K562 (cell line): ENCODE data around the gene SLC29A3. TPM values are rescaled to one million over a fixed set of nuclear protein-coding genes. Genes with fewer than 3 reads are reported as not detected.

Experiments used
- ATAC-seq: fragments of 200-7000 bp; cut with Tn5 transposase; 3 replicates; pipeline ENCODE4 v1.9.1; 2020; ENCODE audit warnings: moderate library complexity
- BruUV-seq: library from RNA; stranded (reverse); fragments of 400-500 nt; replicated peaks from 2 replicates; lab custom pipeline; 2021; lab: Mats Ljungman, UMichigan
- CTCF ChIA-PET: fragments of 300-600 bp; formaldehyde crosslinking; extraction: SDS; loops from one replicate; lab custom pipeline; 2021; ENCODE audit warnings: low intra/inter-chr PET ratio; lab: Yijun Ruan, JAX
- POLR2A ChIA-PET: fragments of 300-600, 350-650 bp; sonication (Branson Sonifier 250); formaldehyde crosslinking; extraction: SDS; loops from one replicate; lab custom pipeline; 2021; ENCODE audit warnings: antibody characterized with exemption, inconsistent platforms; lab: Yijun Ruan, JAX
- DNase-seq, 4 experiments: peaks; one replicate each; pipeline versions ENCODE4 v3.0.0 to v3.0.0-alpha.2; 2011 to 2018; ENCODE audit warnings: low spot score in 3 of 4, mixed read lengths in 3 of 4; ENCODE audit errors: extremely low read depth in 1 of 4
- FAIRE-seq: peaks from 2 replicates; lab custom pipeline; 2011; peaks lifted over from hg19 to GRCh38; lab: Jason Lieb, UNC
- H2AFZ ChIP-seq: 2 replicates; pipeline ENCODE4 v1.6.0; 2011; ENCODE audit warnings: low read depth, low read length, control low read depth, inconsistent platforms
- H3K27ac ChIP-seq: fragments of 200-600 bp; 3 replicates; pipeline ENCODE4 v1.8.0; 2011; ENCODE audit warnings: low read depth, mild to moderate bottlenecking, control low read depth, inconsistent platforms, low read length, moderate library complexity, mixed read lengths; ENCODE audit errors: extremely low read depth
- H3K27me3 ChIP-seq, 2 experiments: fragments of 300-600 bp in 1 of 2; 2 replicates in 1 of 2; 3 replicates in 1 of 2; pipeline versions ENCODE4 v1.6.0 to v1.8.0; 2011; ENCODE audit warnings: inconsistent platforms in 2 of 2, low read length in 2 of 2, mild to moderate bottlenecking in 1 of 2, mixed read lengths in 1 of 2, moderate library complexity in 1 of 2; ENCODE audit not compliant: control insufficient read depth in 2 of 2, insufficient read depth in 2 of 2
- H3K36me3 ChIP-seq: fragments of 300-600 bp; 3 replicates; pipeline ENCODE4 v1.8.0; 2011; ENCODE audit warnings: mild to moderate bottlenecking, low read length, inconsistent platforms; ENCODE audit not compliant: control insufficient read depth, insufficient read depth
- H3K4me1 ChIP-seq, 2 experiments: fragments of 200-600 bp in 1 of 2; replicated peaks in 1 of 2; 2 replicates in 1 of 2; 3 replicates in 1 of 2; pipeline versions ENCODE4 v1.5.1 to v1.8.0; 2011; ENCODE audit warnings: inconsistent platforms in 2 of 2, low read length in 2 of 2, mild to moderate bottlenecking in 1 of 2, mixed read lengths in 1 of 2, moderate library complexity in 1 of 2; ENCODE audit not compliant: control insufficient read depth in 2 of 2, insufficient read depth in 2 of 2
- H3K4me2 ChIP-seq: 2 replicates; pipeline ENCODE4 v1.6.1; 2011; ENCODE audit warnings: low read length, control low read depth, inconsistent platforms, mixed read lengths; ENCODE audit not compliant: insufficient read depth
- H3K4me3 ChIP-seq: fragments of 200-600 bp; sonication (generic), shearing (Covaris generic); 2 replicates; pipeline ENCODE4 v1.5.1; 2016; ENCODE audit warnings: control low read depth, inconsistent platforms
- H3K79me2 ChIP-seq: fragments of 200-600 bp; 3 replicates; pipeline ENCODE4 v1.8.0; 2011; ENCODE audit warnings: low read length, inconsistent platforms; ENCODE audit not compliant: control insufficient read depth, insufficient read depth
- H3K9ac ChIP-seq, 2 experiments: 2 replicates each; pipeline versions ENCODE4 v1.6.0 to v1.6.1; 2011; ENCODE audit warnings: low read depth in 2 of 2, low read length in 2 of 2, control low read depth in 1 of 2, inconsistent platforms in 1 of 2, mild to moderate bottlenecking in 1 of 2, mixed read lengths in 1 of 2; ENCODE audit not compliant: insufficient read depth in 1 of 2
- H3K9me1 ChIP-seq: one replicate; pipeline ENCODE4 v1.6.0; 2011; ENCODE audit warnings: inconsistent platforms, mild to moderate bottlenecking, low read length, moderate library complexity; ENCODE audit not compliant: control insufficient read depth, insufficient read depth
- H3K9me3 ChIP-seq: replicated peaks from 2 replicates; pipeline ENCODE4 v1.5.1; 2011; ENCODE audit warnings: low read depth, low read length, inconsistent platforms; ENCODE audit not compliant: control insufficient read depth, insufficient read depth
- H4K20me1 ChIP-seq: replicated peaks from 2 replicates; pipeline ENCODE4 v1.6.1; 2011; ENCODE audit warnings: low read length, inconsistent platforms, mixed read lengths; ENCODE audit not compliant: control insufficient read depth, insufficient read depth
- ARID1B ChIP-seq: fragments of 450-650 bp; IDR thresholded peaks from 2 replicates; pipeline ENCODE4 v1.6.1; 2016; ENCODE audit warnings: antibody characterized with exemption, mild to moderate bottlenecking, inconsistent platforms
- ATF1 ChIP-seq, 2 experiments: fragments of 450-650 bp in 1 of 2; IDR thresholded peaks; 2 replicates each; pipeline ENCODE4 v1.6.1; 2016; ENCODE audit warnings: missing compliant biosample characterization in 1 of 2, missing genetic modification characterization in 1 of 2
- BCOR ChIP-seq: fragments of 450-650 bp; IDR thresholded peaks from 2 replicates; pipeline ENCODE4 v1.6.1; 2016
- CAMTA2 ChIP-seq: fragments of 250-450 bp; sonication (Bioruptor Pico); conservative IDR thresholded peaks from 2 replicates; pipeline ENCODE4 v1.5.1; 2022
- E2F3 ChIP-seq: fragments of 250-450 bp; sonication (Bioruptor Pico); IDR thresholded peaks from 2 replicates; pipeline ENCODE4 v1.4.0; 2020; ENCODE audit warnings: mild to moderate bottlenecking
- FOXM1 ChIP-seq, 2 experiments: fragments of 450-650 bp in 1 of 2; sonication (generic) in 1 of 2; formaldehyde crosslinking in 1 of 2; IDR thresholded peaks; 2 replicates each; pipeline versions ENCODE4 v1.6.1 to v1.9.0; 2017 to 2022; ENCODE audit warnings: low read depth in 2 of 2, mild to moderate bottlenecking in 2 of 2, missing genetic modification reagents in 1 of 2, moderate library complexity in 1 of 2
- GATA2 ChIP-seq: sonication (generic); formaldehyde crosslinking; IDR thresholded peaks from 2 replicates; pipeline ENCODE4 v1.4.0; 2020; ENCODE audit warnings: mild to moderate bottlenecking, missing genetic modification reagents
- HMG20A ChIP-seq: fragments of 450-650 bp; formaldehyde crosslinking; conservative IDR thresholded peaks from 2 replicates; pipeline ENCODE4 v1.4.0; 2020; ENCODE audit warnings: mild to moderate bottlenecking, mixed read lengths
- KLF16 ChIP-seq: IDR thresholded peaks from 2 replicates; pipeline ENCODE4 v1.6.1; 2016; ENCODE audit warnings: antibody characterized with exemption
- MCM3 ChIP-seq: fragments of 450-650 bp; IDR thresholded peaks from 2 replicates; pipeline ENCODE4 v1.6.1; 2016
- NELFE ChIP-seq: IDR thresholded peaks from 2 replicates; pipeline ENCODE4 v1.6.1; 2011; ENCODE audit warnings: mild to moderate bottlenecking; ENCODE audit not compliant: insufficient read depth, insufficient read length
- PHTF2 ChIP-seq: fragments of 250-450 bp; sonication (Bioruptor Pico); IDR thresholded peaks from 2 replicates; pipeline ENCODE4 v1.5.0; 2021; ENCODE audit warnings: mild to moderate bottlenecking
- PTRF ChIP-seq: fragments of 450-650 bp; IDR thresholded peaks from 2 replicates; pipeline ENCODE4 v1.6.1; 2016; ENCODE audit warnings: mild to moderate bottlenecking, missing genetic modification characterization, missing compliant biosample characterization
- SMC3 ChIP-seq: conservative IDR thresholded peaks from 2 replicates; pipeline ENCODE4 v1.6.1; 2011; ENCODE audit warnings: low read depth, low read length, improper control_type of control experiment; ENCODE audit not compliant: insufficient read depth
- ZFP36 ChIP-seq: fragments of 150-350 bp; IDR thresholded peaks from 2 replicates; pipeline ENCODE4 v1.6.1; 2018; ENCODE audit warnings: low read length, low read depth; ENCODE audit not compliant: partially characterized antibody
- ZNF212 ChIP-seq: fragments of 450-650 bp; formaldehyde crosslinking; IDR thresholded peaks from 2 replicates; pipeline ENCODE4 v1.4.0; 2020; ENCODE audit warnings: mild to moderate bottlenecking
- ZNF282 ChIP-seq: sonication (generic); formaldehyde crosslinking; IDR thresholded peaks from 2 replicates; pipeline ENCODE4 v1.8.1; 2023; ENCODE audit warnings: missing genetic modification reagents
- ZNF436 ChIP-seq: fragments of 250-450, 450-650 bp; sonication (Bioruptor Pico); formaldehyde crosslinking; IDR thresholded peaks from 2 replicates; pipeline ENCODE4 v1.7.0; 2020; ENCODE audit warnings: mild to moderate bottlenecking
- ZNF507 ChIP-seq: conservative IDR thresholded peaks from 2 replicates; pipeline ENCODE4 v1.6.1; 2017; ENCODE audit warnings: missing genetic modification characterization, missing compliant biosample characterization
- ZNF584 ChIP-seq: fragments of 200-800 bp; sonication (Bioruptor generic); IDR thresholded peaks from 2 replicates; pipeline ENCODE4 v1.6.1; 2016; ENCODE audit warnings: low read depth, mild to moderate bottlenecking, missing genetic modification characterization, missing compliant biosample characterization
- ZNF75A ChIP-seq: fragments of 450-650 bp; formaldehyde crosslinking; IDR thresholded peaks from 2 replicates; pipeline ENCODE4 v1.4.0; 2020; ENCODE audit warnings: mild to moderate bottlenecking
- WGBS: fragments of 100-300 bp; shearing (Covaris generic); methylation state at CpG from one replicate; pipeline ENCODE4 v1.1.6; 2016; ENCODE audit warnings: low coverage, mixed read lengths; ENCODE audit not compliant: insufficient coverage; ENCODE audit errors: missing lambda C conversion rate; 5-methylcytosine and 5-hydroxymethylcytosine counted together
- in situ Hi-C: fragments of 300-500 bp; cut with MboI; formaldehyde crosslinking; loops from 4 replicates; pipeline ENCODE4 v1.15.0; 2018; ENCODE audit warnings: inconsistent platforms, mixed read lengths
- intact Hi-C: fragments of 100-400 bp; cut with micrococcal nuclease; formaldehyde crosslinking; loops from 2 replicates; pipeline ENCODE4 v1.14.2; 2022
- polyA plus RNA-seq, 8 experiments: library from polyadenylated mRNA; depleted of rRNA in 4 of 8; stranded (reverse) in 5 of 8; unstranded in 3 of 8; fragments of >200 nt; fragmentation: Nextera tagmentation in 2 of 8; fragmentation: Illumina TruSeq in 1 of 8; extraction: Ambion mirVana in 2 of 8; extraction: Trizol in 1 of 8; gene quantifications; 2 replicates each; pipeline versions ENCODE4 v1.2.1 to v1.2.3, GENCODE V29; 2011 to 2014; ENCODE audit warnings: inconsistent platforms in 1 of 8, missing spikeins in 1 of 8
- total RNA-seq, 7 experiments: library from RNA; depleted of rRNA in 6 of 7; stranded (reverse); fragments of >200 nt in 6 of 7; fragmentation: Illumina TruSeq in 2 of 7; extraction: Trizol in 2 of 7; gene quantifications; 2 replicates each; pipeline versions ENCODE4 v1.2.1 to v1.2.3, GENCODE V29; 2011 to 2021; ENCODE audit warnings: low replicate concordance in 1 of 7
- TF ChIP-seq, protein P1 (sequence below): fragments of 250-450 bp; sonication (Bioruptor Pico); IDR thresholded peaks from 2 replicates; pipeline ENCODE4 v1.4.0; 2020
- TF ChIP-seq, protein P2 (sequence below): fragments of 200-800 bp; sonication (Bioruptor generic); IDR thresholded peaks from 2 replicates; pipeline ENCODE4 v1.6.1; 2017; ENCODE audit warnings: missing genetic modification characterization, missing compliant biosample characterization

Gene SLC29A3
- total and polyA plus RNA-seq, 9 of the 15 experiments (the other 6 are each of a cell fraction or from before 2014, with no cell fraction given), result 2.1 to 10.7 (median 4.6) TPM

DNA sequence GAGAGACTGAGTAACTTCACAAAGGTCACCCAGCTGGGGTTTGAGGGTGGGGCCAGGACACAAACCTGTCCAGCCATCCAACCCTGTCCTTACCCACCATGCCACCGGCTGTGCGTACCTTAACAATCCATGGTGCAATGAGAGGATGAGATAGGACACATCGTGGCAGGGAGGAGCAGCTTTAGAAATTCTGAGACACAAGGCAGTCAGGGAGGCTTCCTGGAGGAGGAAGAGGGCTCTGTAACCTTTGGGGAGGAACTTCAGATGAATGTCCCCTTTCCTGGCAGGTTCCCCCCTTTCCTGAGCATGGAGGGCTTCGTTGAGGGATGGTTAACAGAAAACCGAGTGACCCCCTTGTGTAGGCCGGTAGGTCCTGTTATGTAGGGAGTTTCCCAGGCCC, 35.6 kb upstream of the SLC29A3 start:
- no peak for ATAC-seq
- intact Hi-C loops, result loop anchor here (5.0 kb wide), 1 partner anchor 356 kb away; no protein-coding TSS in a partner anchor
- in situ Hi-C loops, result no loop called here
- no peak for TF ChIP-seq PTRF (tag)
- no peak for TF ChIP-seq GATA2
- TF ChIP-seq SMC3, result no peak
- no peak for TF ChIP-seq ZNF507 (tag)
- 0 out of 2 replicates have a peak, but pooled peaks have one; percentile 9 for TF ChIP-seq BCOR
- no peak for TF ChIP-seq NELFE
- TF ChIP-seq ZNF436 (CRISPR knock-in tag), result peak; percentile 60; the same call in 1 of the 2 replicates
- no peak for TF ChIP-seq FOXM1 (IDR thresholded peaks at IDR 0.05; ENCODE audit: low read depth)
- no peak for TF ChIP-seq FOXM1 (CRISPR knock-in tag; IDR thresholded peaks at IDR 0.05; ENCODE audit: low read depth)
- no peak for TF ChIP-seq ZNF282 (CRISPR knock-in tag)
- no peak for TF ChIP-seq ZNF75A (CRISPR knock-in tag)
- no peak for TF ChIP-seq MCM3
- TF ChIP-seq ZFP36, result peak; percentile 93
- TF ChIP-seq, protein P1, sequence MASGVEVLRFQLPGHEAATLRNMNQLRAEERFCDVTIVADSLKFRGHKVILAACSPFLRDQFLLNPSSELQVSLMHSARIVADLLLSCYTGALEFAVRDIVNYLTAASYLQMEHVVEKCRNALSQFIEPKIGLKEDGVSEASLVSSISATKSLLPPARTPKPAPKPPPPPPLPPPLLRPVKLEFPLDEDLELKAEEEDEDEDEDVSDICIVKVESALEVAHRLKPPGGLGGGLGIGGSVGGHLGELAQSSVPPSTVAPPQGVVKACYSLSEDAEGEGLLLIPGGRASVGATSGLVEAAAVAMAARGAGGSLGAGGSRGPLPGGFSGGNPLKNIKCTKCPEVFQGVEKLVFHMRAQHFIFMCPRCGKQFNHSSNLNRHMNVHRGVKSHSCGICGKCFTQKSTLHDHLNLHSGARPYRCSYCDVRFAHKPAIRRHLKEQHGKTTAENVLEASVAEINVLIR (CRISPR knock-in tag), result no peak
- no peak for TF ChIP-seq ZNF212 (CRISPR knock-in tag)
- TF ChIP-seq ATF1 (CRISPR knock-in tag; IDR thresholded peaks at IDR 0.05), result no peak
- TF ChIP-seq ATF1 (tag; IDR thresholded peaks at IDR 0.05), result no peak
- no peak for TF ChIP-seq ZNF584 (CRISPR knock-in tag)
- no peak for TF ChIP-seq KLF16
- TF ChIP-seq, protein P2, sequence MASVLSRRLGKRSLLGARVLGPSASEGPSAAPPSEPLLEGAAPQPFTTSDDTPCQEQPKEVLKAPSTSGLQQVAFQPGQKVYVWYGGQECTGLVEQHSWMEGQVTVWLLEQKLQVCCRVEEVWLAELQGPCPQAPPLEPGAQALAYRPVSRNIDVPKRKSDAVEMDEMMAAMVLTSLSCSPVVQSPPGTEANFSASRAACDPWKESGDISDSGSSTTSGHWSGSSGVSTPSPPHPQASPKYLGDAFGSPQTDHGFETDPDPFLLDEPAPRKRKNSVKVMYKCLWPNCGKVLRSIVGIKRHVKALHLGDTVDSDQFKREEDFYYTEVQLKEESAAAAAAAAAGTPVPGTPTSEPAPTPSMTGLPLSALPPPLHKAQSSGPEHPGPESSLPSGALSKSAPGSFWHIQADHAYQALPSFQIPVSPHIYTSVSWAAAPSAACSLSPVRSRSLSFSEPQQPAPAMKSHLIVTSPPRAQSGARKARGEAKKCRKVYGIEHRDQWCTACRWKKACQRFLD (CRISPR knock-in tag), result no peak
- TF ChIP-seq CAMTA2 (CRISPR knock-in tag), result no peak
- no peak for TF ChIP-seq HMG20A (CRISPR knock-in tag)
- no peak for TF ChIP-seq E2F3 (CRISPR knock-in tag)
- TF ChIP-seq ARID1B, result no peak
- TF ChIP-seq PHTF2 (CRISPR knock-in tag), result no peak

More for the DNA sequence above, 35.6 kb upstream of the SLC29A3 start:
- no TSS peak for BruUV-seq
- peaks cover 15% of the 10 kb centered on the region for H4K20me1 ChIP-seq
- ChIA-PET CTCF (interaction anchor here (2.3 kb wide), 1 partner anchor 380 kb away, joined by 9 read pairs; no protein-coding TSS in a partner anchor), POLR2A (interaction anchor here (0.6 kb wide), 1 partner anchor 39 kb away, joined by 4 read pairs; no protein-coding TSS in a partner anchor)
- H3K36me3 ChIP-seq, result no peaks in the 10 kb centered on the region
- no peak overlapping the region for H3K27ac ChIP-seq
- WGBS, result 29% methylated on average over 6 of the region's 6 CpGs
- no peaks in the 10 kb centered on the region for H3K79me2 ChIP-seq
- H3K4me1 ChIP-seq, result peaks cover 0 to 19% of the 10 kb centered on the region in 2 experiments; a peak in 2 of 5 replicates
- no peaks in the 10 kb centered on the region for H3K9me1 ChIP-seq
- peaks cover 0 to 22% of the 10 kb centered on the region in 2 experiments; a peak in 2 of 5 replicates for H3K27me3 ChIP-seq
- FAIRE-seq, result no peak
- no peak overlapping the region for H2AFZ ChIP-seq
- H3K4me2 ChIP-seq, result no peak overlapping the region
- no peak for DNase-seq
- no peaks in the 10 kb centered on the region for H3K9me3 ChIP-seq
- H3K9ac ChIP-seq, result no peak overlapping the region
- H3K4me3 ChIP-seq, result no peak overlapping the region
